GM18861 (cell line): ENCODE data around the gene MTX3.

Source experiments
- ATAC-seq: cut with Tn5 transposase; IDR thresholded peaks from one replicate; pipeline ENCODE4 v1.9.1; 2021; ENCODE audit not compliant: unreplicated experiment

MTX3 gene

GRCh38 chr5:79984363-79984762 is 6.7 kb downstream of the MTX3 start:
- ATAC-seq, result no peak

- ATAC-seq, result no peak
Measured at GRCh38 chr5:79983618-79984017, 7.4 kb downstream of the MTX3 start.

GRCh38 chr5:79982136-79982535 is 8.9 kb downstream of the MTX3 start:
- no peak for ATAC-seq

GRCh38 chr5:79976759-79977515 is 14.1 kb downstream of the MTX3 start:
- ATAC-seq, result no peak

DNA sequence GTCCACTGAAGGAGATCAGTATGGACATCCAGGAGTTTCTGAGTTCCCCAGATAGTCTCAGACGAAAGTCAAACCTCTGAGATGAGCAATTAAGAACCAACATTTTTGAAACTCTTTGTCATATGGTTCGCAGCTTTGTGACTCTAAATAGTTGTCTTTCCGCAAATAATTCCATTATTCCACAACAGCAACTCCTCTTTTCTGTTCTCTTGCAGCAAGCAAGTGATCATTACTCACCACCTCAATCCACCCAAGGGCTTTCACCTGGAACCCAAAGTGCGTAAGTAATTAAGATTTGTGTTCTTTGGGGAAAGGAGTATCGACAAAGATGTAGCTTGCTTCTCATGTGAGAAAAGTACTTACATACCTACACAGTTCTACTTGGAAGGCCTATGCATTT is 15.6 kb downstream of the MTX3 start:
- ATAC-seq, result no peak

DNA sequence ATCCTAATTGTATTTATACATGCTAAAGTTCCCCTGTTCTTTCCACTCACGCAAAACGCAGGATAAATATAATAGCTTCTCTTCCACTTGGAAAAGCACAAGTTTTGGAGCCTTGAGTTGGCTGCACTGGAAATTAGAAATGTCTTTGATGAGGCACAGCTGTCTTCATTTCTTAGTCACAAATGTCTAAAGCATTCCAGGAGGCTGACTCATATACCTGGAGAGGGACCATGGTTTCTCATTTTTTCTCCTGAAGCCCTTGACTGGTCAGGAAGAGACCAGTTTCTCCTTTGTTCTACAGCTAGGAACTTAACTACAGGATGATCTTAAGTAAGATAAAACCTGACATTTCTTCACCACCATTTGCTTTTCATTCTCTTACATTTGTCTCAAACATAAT is 16.2 kb downstream of the MTX3 start:
- ATAC-seq, result no peak

- no peak for ATAC-seq
Measured at GRCh38 chr5:79973996-79974395, 17.1 kb downstream of the MTX3 start.

DNA sequence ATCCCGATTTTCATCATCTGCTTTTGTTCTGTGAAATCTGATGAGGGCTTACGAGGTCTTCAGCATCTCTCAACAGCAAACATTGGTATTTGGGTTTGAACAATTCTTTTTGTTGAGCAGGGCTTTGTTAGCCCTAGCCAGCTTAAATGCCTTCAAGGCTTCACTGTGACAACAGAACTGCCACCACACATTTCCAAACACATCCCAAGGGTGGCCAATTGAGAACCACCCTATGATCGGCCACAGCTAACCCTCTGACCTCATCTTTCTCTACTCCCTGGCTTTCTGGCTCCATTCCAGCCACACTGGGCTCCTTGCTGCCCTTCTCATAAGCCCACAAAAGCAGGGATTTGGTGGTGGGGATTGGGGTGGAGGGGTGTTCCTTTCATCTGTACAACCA is 17.6 kb downstream of the MTX3 start:
- no peak for ATAC-seq

GRCh38 chr5:79971156-79971555 is 19.9 kb downstream of the MTX3 start:
- no peak for ATAC-seq

GRCh38 chr5:79966448-79966847 is 24.6 kb downstream of the MTX3 start:
- ATAC-seq, result no peak

DNA sequence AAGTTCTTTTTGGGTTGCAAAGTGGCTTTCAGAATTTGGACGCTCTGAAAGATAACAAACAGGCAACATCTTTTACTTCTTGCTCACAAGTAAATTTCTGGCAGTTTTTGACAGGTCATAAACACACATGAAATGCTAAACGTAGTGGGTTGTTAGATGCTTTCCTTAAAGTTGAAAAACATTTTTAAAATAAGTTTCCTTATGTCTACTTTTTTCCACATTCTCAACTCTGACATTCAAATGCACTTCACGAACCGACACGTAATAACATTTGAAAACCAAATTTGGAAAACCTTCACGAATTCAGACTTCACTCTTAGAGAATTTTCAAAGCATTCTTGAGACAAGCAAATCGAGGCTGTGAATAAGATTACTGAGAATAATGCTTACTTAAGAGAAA is 26.9 kb downstream of the MTX3 start:
- ATAC-seq, result no peak

DNA sequence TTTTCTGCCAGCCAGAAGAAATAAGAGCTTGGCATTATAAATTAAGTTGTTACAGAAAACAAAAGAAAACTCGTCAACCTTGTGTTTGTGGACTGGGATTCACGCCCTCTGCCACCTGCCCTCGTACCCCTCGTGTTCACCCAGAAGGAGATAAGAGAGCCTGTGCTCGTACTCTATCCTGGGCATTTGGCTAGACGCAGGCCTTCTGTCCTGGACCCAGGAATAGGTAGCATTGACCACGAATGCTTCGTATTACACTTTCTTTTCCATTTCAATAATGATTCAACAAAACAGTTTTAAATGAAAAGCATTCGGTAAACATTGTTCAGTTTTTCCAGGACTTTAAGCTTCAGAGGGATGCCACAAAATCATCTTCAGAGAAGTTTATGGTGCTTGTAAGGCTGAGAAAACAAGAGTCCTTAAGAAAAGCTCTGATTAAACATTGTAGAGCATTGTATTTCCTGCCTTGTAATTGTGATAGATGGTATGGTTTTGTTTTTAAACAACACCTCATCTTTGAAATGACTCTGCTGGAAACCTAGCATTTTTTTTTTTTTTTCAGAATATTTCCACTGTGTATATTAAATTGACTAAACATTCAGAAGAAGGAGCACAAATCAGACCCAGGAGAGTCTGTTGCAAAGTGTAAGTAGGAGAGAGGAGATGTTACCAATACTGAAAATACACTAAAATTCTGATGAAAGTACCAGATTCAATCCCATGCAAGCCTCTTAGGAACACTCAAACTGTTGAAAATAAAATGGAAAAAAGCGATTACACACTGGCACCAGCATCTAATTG is 27.6 kb downstream of the MTX3 start:
- no peak for ATAC-seq

DNA sequence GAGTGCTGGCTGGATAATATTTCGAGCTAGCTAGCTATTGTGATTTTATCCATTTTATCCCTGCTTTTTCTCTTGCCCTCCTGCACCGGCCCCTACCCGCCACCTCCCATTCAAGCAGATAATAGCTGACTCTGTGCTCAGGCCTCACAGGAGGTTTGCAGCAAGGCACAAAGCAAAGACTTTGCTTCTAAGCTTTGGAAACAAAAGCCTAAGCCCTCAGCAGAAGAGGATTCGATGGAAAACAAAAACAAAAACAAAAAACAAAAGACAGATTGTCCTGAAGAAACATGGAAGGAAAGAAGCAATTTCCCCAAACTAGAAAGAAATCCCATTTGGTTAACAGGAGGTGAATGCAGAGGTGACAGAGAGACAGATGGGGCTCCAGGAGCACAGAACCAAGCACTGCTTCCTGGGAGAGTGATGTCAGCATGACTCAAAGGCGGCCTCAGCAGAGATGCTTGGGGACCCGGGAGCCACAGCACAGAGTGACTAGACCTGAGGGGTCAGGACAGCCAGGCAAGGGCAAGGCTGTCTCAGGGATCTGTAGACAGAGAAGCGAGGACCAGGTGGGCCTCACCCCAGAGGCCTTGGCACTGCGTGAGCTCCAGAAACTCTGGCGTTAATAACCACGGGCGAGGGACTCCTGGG is 28.4 kb downstream of the MTX3 start:
- no peak for ATAC-seq

DNA sequence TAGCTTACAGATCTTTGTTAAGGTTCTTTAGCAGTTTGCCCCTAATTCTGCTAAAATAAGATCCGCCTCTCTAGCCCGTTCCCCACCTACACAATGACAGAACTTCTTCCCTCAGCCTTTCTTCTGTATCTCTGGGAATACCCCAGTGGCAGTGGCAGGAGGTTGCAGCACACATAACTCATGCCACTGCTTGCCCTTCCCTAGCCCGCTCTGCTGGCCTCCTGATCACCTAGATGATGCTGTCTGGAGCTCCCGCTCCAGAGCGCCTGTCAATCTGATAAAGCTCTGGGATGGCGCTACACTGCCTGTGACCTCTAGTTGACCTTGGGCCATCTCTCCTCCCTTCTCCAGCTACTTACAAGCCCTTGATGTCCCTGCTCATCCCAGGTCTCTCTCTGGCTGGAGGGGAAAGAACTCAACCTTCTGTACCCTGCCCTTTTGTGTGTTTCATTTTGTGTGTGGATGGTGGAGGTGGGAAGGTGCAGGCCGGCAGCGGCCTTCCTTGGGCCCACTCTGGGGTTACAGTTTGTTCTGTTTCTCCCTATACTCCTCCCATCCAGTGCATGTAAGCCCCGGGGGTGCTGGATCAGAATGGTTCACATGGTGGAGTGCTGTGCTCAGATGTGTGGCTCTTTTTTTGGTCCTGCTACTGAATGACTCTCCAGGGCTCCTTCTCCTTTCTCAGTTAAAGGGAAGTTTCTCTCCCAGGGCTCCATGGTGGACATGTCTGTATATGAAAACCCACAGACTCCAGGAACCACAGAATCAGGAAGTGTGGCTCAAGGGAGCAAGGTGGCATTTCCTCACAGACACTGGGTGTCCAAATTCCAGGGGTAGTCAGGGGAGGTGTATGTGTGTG is 29.1 kb downstream of the MTX3 start:
- no peak for ATAC-seq

GRCh38 chr5:79959407-79959806 is 31.7 kb downstream of the MTX3 start:
- no peak for ATAC-seq

DNA sequence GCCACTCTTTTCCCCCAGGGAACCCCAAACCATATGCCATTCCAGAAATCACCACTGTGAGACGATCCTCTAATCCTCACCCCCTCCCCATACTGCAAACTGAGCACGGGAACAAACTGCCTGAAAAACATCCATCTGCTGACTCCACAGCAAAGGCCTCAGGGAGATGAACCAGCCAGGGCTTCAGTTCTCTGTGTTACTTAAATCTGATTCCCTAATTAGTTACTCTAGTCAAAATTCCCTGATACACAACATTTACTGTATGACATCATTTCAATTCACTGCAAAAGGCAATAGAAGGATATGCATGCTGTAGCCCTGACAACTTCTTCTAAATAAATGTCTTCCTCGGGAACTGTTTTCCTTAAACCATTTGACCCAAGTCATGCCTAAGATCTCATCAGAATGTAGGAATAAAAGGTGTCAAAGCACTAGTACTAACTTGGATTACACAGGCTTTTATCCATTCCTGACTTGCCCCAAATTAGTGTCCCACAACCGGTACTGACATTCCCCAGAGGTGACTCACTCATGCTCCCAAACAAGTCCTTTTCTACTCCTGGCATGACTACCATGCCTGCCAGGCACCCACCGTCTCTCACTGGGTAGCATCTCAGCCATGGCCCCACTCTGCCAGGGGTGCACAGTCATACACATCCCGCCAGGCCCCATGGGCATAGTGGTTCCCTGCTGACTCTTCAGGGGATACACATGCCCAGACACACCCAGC is 35.0 kb downstream of the MTX3 start:
- no peak for ATAC-seq

DNA sequence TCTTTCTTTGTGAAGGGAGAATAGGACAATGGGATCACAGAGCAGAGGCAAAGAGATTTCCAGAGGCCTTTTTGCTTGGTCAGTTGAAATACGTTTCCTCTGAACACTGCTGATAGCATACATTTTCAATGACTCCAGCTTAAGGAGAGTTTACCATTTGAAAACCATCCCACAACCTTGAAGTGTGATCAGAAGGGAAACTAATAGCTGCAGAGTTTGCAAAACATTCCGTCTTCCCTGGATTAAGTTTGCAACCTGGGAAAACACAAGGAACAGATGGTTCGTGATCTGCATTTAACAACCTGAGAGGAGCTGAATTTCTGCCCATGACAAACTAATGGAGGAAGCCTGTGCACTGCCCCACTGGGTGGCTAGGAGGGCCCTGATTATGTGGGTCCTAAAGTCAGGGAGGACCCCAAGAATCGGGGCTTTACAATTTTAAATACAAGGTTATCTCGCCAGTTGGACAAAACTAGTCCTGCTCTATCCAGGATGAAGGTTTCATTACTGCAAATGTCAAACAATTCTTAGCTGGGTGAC is 35.6 kb downstream of the MTX3 start:
- ATAC-seq, result no peak

DNA sequence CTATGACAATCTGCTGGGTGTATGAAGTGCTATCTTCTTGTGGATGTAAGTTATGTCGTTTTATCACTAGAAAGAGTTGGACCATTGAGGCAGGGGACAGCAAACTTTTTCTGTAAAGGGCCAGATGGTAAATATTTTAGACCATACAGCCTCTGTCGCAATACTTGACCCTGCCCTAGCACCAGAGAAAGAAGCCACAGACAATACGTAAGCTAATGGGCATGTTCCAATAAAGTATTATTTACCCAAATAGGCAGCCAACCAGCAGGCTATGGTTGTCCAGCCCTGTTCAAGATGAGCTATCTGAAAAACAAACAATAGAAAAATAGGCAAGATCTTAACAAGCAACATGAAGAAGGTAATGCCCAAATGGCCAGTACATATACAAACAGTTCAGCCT is 36.4 kb downstream of the MTX3 start:
- ATAC-seq, result no peak

GRCh38 chr5:79947567-79947966 is 43.5 kb downstream of the MTX3 start:
- ATAC-seq, result no peak

DNA sequence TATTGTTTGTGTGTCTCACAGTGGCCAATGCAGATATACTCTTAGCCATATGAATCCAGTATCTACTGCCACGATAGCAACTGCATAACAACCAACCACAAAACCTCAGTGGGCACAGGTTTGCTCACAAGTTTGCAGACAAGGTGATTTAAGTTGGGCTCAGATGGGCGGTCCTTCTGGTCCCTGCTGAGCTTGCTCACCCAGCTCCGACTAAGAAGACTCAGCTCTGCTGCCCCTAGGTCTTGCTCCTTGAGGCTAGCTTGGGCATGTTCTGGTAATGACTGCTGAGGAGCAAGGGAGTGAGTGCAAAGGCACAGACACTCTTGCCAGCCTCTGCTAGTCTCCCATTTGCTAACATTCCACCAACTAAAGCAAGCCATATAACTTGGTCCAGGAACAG is 52.6 kb downstream of the MTX3 start:
- ATAC-seq, result no peak
